SK-N-SH treated with all-trans-retinoic acid at 6 μM for 48 hours (cell line): ENCODE measurements around the gene EPN1.

Experiments used
- ESRRG ChIP-seq: fragments of 250-450 bp; sonication (Bioruptor Pico); IDR thresholded peaks from 2 replicates; pipeline ENCODE4 v1.6.1; 2021; ENCODE audit warnings: mild to moderate bottlenecking
- GLIS3 ChIP-seq: fragments of 250-450 bp; sonication (Bioruptor Pico); IDR thresholded peaks from 2 replicates; pipeline ENCODE4 v1.5.0; 2020; ENCODE audit warnings: mild to moderate bottlenecking, moderate library complexity
- RARB ChIP-seq: fragments of 250-450 bp; sonication (Bioruptor Pico); IDR thresholded peaks from 2 replicates; pipeline ENCODE4 v1.8.0; 2021; ENCODE audit warnings: mild to moderate bottlenecking, moderate library complexity
- TCF4 ChIP-seq: fragments of 250-450 bp; sonication (Bioruptor Pico); IDR thresholded peaks from 2 replicates; pipeline ENCODE4 v1.8.0; 2021; ENCODE audit warnings: mild to moderate bottlenecking, moderate library complexity, borderline replicate concordance
- ZFP3 ChIP-seq: fragments of 250-450 bp; sonication (Bioruptor Pico); IDR thresholded peaks from 2 replicates; pipeline ENCODE4 v1.5.0; 2020; ENCODE audit warnings: mild to moderate bottlenecking, moderate library complexity
- ZNF70 ChIP-seq: fragments of 450-650 bp; formaldehyde crosslinking; IDR thresholded peaks from 2 replicates; pipeline ENCODE4 v1.5.0; 2020; ENCODE audit warnings: mild to moderate bottlenecking, moderate library complexity

- TF ChIP-seq GLIS3 (CRISPR knock-in tag) (no peak; the same call in 1 of the 2 replicates), ZNF70 (CRISPR knock-in tag) (no peak), RARB (CRISPR knock-in tag) (no peak), ZFP3 (CRISPR knock-in tag) (no peak), ESRRG (no peak), TCF4 (CRISPR knock-in tag) (no peak)
These were observed at the start of gene EPN1 for GRCh38 chr19:55674841-55675660.
